Panc1 (cell line): ENCODE measurements around the gene AMPH. TPM values are rescaled to one million over a fixed set of nuclear protein-coding genes. Genes with fewer than 3 reads are reported as not detected.
"Not testable (repeated sequence)": the region's sequence is repeated elsewhere in the genome, so short reads cannot be mapped to it uniquely, and the experiment has no call there.

Experiments
- ATAC-seq: fragments of 200-7000 bp; cut with Tn5 transposase; 2 replicates; pipeline ENCODE4 v1.9.1; 2020; ENCODE audit warnings: mild to moderate bottlenecking, moderate library complexity
- BruUV-seq: library from RNA; stranded (reverse); fragments of 400-500 nt; replicated peaks from 2 replicates; lab custom pipeline; 2021; lab: Mats Ljungman, UMichigan
- CTCF ChIA-PET: fragments of 300-600 bp; sonication (Branson Sonifier 250); formaldehyde crosslinking; loops from one replicate; lab custom pipeline; 2022; ENCODE audit warnings: antibody characterized with exemption; lab: Charles Lee
- POLR2A ChIA-PET: fragments of 300-600 bp; sonication (Branson Sonifier 250); formaldehyde crosslinking; loops from one replicate; lab custom pipeline; 2022; ENCODE audit warnings: antibody characterized with exemption; lab: Charles Lee
- DNase-seq: peaks from one replicate; pipeline ENCODE4 v3.0.0-alpha.2; 2010; ENCODE audit warnings: low read depth, low spot score
- H3K27ac ChIP-seq: 2 replicates; pipeline ENCODE4 v1.5.1; 2011; ENCODE audit warnings: mild to moderate bottlenecking, low read length, inconsistent platforms
- H3K27me3 ChIP-seq: fragments of 200-500 bp; sonication (Bioruptor generic); 2 replicates; pipeline ENCODE4 v1.6.0; 2014; ENCODE audit warnings: low read length, inconsistent platforms; ENCODE audit not compliant: control insufficient read depth, insufficient read depth
- H3K36me3 ChIP-seq: fragments of 200-500 bp; sonication (Bioruptor generic); 2 replicates; pipeline ENCODE4 v1.5.1; 2014; ENCODE audit warnings: inconsistent platforms, mild to moderate bottlenecking, low read length, moderate library complexity; ENCODE audit not compliant: control insufficient read depth, insufficient read depth
- H3K4me1 ChIP-seq: 2 replicates; pipeline ENCODE4 v1.5.1; 2011; ENCODE audit warnings: inconsistent platforms, mild to moderate bottlenecking, low read length, moderate library complexity; ENCODE audit not compliant: control insufficient read depth, insufficient read depth
- H3K4me3 ChIP-seq, 2 experiments: 2 replicates each; pipeline ENCODE4 v1.5.1; 2011 to 2012; ENCODE audit warnings: low read depth in 2 of 2, low read length in 2 of 2, mild to moderate bottlenecking in 2 of 2, inconsistent platforms in 1 of 2, moderate library complexity in 1 of 2
- H3K9me3 ChIP-seq: fragments of 200-500 bp; sonication (Bioruptor generic); 2 replicates; pipeline ENCODE4 v1.5.1; 2014; ENCODE audit warnings: low read depth, mild to moderate bottlenecking, inconsistent platforms, low read length, moderate library complexity; ENCODE audit not compliant: control insufficient read depth, insufficient read depth
- POLR2AphosphoS5 ChIP-seq: IDR thresholded peaks from 2 replicates; pipeline ENCODE4 v1.6.1; 2012; ENCODE audit warnings: mild to moderate bottlenecking, low read depth, low read length, moderate library complexity
- REST ChIP-seq, 2 experiments: IDR thresholded peaks; 2 replicates each; pipeline ENCODE4 v1.6.1; 2011 to 2012; ENCODE audit warnings: low read depth in 2 of 2, control low read depth in 1 of 2, low read length in 1 of 2, mild to moderate bottlenecking in 1 of 2, moderate library complexity in 1 of 2; ENCODE audit not compliant: insufficient read depth in 1 of 2
- SIN3A ChIP-seq: IDR thresholded peaks from 2 replicates; pipeline ENCODE4 v1.6.1; 2012; ENCODE audit warnings: low read depth, mild to moderate bottlenecking, low read length, moderate library complexity, borderline replicate concordance; ENCODE audit not compliant: insufficient read depth
- TCF7L2 ChIP-seq: IDR thresholded peaks from 2 replicates; pipeline ENCODE4 v1.6.1; 2011; ENCODE audit warnings: mild to moderate bottlenecking, low read depth, low read length, inconsistent platforms
- in situ Hi-C: cut with HindIII; loops from 2 replicates; pipeline ENCODE4 v1.10.0; 2016; ENCODE audit warnings: low sequenced_read_pairs, low pct_unique_long_range_greater_than_20kb
- intact Hi-C: fragments of 100-400 bp; cut with micrococcal nuclease; formaldehyde crosslinking; loops from one replicate; pipeline ENCODE4 v1.10.0; 2022; ENCODE audit not compliant: unreplicated experiment
- total RNA-seq: library from RNA; stranded (reverse); gene quantifications from one replicate; pipeline ENCODE4 v1.2.1, GENCODE V29; 2021; ENCODE audit not compliant: unreplicated experiment
- TF ChIP-seq, protein P1 (sequence below): fragments of 450-650 bp; IDR thresholded peaks from 2 replicates; pipeline ENCODE4 v1.5.1; 2017; ENCODE audit warnings: mild to moderate bottlenecking

The AMPH gene
- total RNA-seq, 1 experiment from 2014 or later, result not detected

GRCh38 chr7:38574086-38574485, 57.1 kb downstream of the AMPH start:
- TF ChIP-seq TCF7L2 (no peak), POLR2AphosphoS5 (no peak), SIN3A (no peak), REST (IDR thresholded peaks at IDR 0.05; ENCODE audit: insufficient read depth in 1 of 2, low read depth in 2 of 2, low read length in 1 of 2) (no peak)
- TF ChIP-seq, protein P1, sequence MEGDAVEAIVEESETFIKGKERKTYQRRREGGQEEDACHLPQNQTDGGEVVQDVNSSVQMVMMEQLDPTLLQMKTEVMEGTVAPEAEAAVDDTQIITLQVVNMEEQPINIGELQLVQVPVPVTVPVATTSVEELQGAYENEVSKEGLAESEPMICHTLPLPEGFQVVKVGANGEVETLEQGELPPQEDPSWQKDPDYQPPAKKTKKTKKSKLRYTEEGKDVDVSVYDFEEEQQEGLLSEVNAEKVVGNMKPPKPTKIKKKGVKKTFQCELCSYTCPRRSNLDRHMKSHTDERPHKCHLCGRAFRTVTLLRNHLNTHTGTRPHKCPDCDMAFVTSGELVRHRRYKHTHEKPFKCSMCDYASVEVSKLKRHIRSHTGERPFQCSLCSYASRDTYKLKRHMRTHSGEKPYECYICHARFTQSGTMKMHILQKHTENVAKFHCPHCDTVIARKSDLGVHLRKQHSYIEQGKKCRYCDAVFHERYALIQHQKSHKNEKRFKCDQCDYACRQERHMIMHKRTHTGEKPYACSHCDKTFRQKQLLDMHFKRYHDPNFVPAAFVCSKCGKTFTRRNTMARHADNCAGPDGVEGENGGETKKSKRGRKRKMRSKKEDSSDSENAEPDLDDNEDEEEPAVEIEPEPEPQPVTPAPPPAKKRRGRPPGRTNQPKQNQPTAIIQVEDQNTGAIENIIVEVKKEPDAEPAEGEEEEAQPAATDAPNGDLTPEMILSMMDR, result no peak
- no peak for DNase-seq
- BruUV-seq, result no TSS peak

DNA sequence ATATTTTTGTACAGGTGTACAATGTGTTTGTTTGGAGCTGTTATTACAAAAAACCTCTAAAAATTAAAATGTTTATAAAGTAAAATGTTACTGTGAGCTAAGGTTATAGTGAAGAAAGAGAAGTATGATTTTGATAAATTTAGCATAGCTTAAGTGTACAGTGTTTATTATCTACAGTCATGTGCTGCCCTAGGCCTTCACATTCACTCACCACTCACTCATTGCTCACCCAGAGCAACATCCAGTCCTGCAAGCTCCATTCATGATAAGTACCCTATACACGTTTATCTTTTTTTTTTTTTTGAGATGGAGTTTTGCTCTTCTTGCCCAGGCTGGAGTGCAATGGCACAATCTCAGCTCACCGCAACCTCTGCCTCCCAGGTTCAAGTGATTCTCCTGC, 59.6 kb downstream of the AMPH start:
- ATAC-seq, H3K9me3 ChIP-seq, H3K36me3 ChIP-seq, POLR2A ChIA-PET, H3K27me3 ChIP-seq, BruUV-seq, H3K4me3 ChIP-seq, DNase-seq, H3K27ac ChIP-seq, in situ Hi-C loops, H3K4me1 ChIP-seq: not testable (repeated sequence)
- CTCF ChIA-PET, result interaction anchor here (0.6 kb wide), 1 partner anchor 162 kb away, joined by 3 read pairs; no protein-coding TSS in a partner anchor
- intact Hi-C loops, result loop anchor here (10.0 kb wide), 1 partner anchor 63 kb away; the partner anchor contains the start of gene AMPH

More at GRCh38 chr7:38574086-38574485, 57.1 kb downstream of the AMPH start:
- Histone ChIP-seq H3K9me3 (no peaks in the 10 kb centered on the region), H3K27me3 (no peaks in the 10 kb centered on the region; the same call in 1 of the 2 replicates), H3K4me1 (no peaks in the 10 kb centered on the region), H3K36me3 (no peaks in the 10 kb centered on the region), H3K4me3 (no peak overlapping the region), H3K27ac (no peak overlapping the region)
- ATAC-seq, result no peak
- CTCF ChIA-PET, result no interaction called here
- intact Hi-C loops (loop anchor here (10.0 kb wide), 1 partner anchor 61 kb away; the partner anchor contains the start of gene AMPH), in situ Hi-C loops (no loop called here)
- POLR2A ChIA-PET, result no interaction called here

- Histone ChIP-seq H3K4me3 (no peak overlapping the region), H3K4me1 (no peaks in the 10 kb centered on the region), H3K36me3 (no peaks in the 10 kb centered on the region), H3K27ac (no peak overlapping the region), H3K27me3 (no peaks in the 10 kb centered on the region), H3K9me3 (no peaks in the 10 kb centered on the region)
- intact Hi-C loops, result no loop called here
- TF ChIP-seq POLR2AphosphoS5 (no peak), REST (IDR thresholded peaks at IDR 0.05; ENCODE audit: insufficient read depth in 1 of 2, low read depth in 2 of 2, low read length in 1 of 2) (no peak), TCF7L2 (no peak)
- ChIA-PET CTCF (no interaction called here), POLR2A (no interaction called here)
- no peak for DNase-seq
- ATAC-seq, result no peak
- in situ Hi-C loops, result no loop called here
- BruUV-seq, result no TSS peak
Observed at GRCh38 chr7:38568497-38568896, 62.7 kb downstream of the AMPH start.
